ENCODE data around the gene CYP2B6. TPM values are rescaled to one million over a fixed set of nuclear protein-coding genes. Genes with fewer than 3 reads are reported as not detected.
"Not testable (repeated sequence)": the region's sequence is repeated elsewhere in the genome, so short reads cannot be mapped to it uniquely, and the experiment has no call there.

Gene CYP2B6
- total RNA-seq, 4 donors from 2014 or later, result not detected

GRCh38 chr19:40976134-40976533, 14.9 kb upstream of the CYP2B6 start:
- H3K4me3 ChIP-seq, result no peak overlapping the region
- no peaks in the 10 kb centered on the region for H3K9me3 ChIP-seq
- no peaks in the 10 kb centered on the region for H3K4me1 ChIP-seq
- TF ChIP-seq, protein P1, sequence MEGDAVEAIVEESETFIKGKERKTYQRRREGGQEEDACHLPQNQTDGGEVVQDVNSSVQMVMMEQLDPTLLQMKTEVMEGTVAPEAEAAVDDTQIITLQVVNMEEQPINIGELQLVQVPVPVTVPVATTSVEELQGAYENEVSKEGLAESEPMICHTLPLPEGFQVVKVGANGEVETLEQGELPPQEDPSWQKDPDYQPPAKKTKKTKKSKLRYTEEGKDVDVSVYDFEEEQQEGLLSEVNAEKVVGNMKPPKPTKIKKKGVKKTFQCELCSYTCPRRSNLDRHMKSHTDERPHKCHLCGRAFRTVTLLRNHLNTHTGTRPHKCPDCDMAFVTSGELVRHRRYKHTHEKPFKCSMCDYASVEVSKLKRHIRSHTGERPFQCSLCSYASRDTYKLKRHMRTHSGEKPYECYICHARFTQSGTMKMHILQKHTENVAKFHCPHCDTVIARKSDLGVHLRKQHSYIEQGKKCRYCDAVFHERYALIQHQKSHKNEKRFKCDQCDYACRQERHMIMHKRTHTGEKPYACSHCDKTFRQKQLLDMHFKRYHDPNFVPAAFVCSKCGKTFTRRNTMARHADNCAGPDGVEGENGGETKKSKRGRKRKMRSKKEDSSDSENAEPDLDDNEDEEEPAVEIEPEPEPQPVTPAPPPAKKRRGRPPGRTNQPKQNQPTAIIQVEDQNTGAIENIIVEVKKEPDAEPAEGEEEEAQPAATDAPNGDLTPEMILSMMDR (IDR thresholded peaks at IDR 0.05), result no peak
- TF ChIP-seq POLR2A (IDR thresholded peaks at IDR 0.05), result no peak
- DNase-seq, result no peak
- H3K27ac ChIP-seq, result no peak overlapping the region
- intact Hi-C loops (cut with DNase I), result no loop called here
- WGBS, 2 donors, result 54 to 67% methylated on average over 4 of the region's 4 CpGs
- no peaks in the 10 kb centered on the region for H3K36me3 ChIP-seq
- peaks cover 0 to 52% (median 0%) of the 10 kb centered on the region in 4 donors for H3K27me3 ChIP-seq

- TF ChIP-seq POLR2A (IDR thresholded peaks at IDR 0.05), result no peak
- TF ChIP-seq, protein P1 (IDR thresholded peaks at IDR 0.05), result no peak
- Histone ChIP-seq H3K4me3 (no peak overlapping the region), H3K36me3 (no peaks in the 10 kb centered on the region), H3K9me3 (no peaks in the 10 kb centered on the region), H3K27me3 (peaks cover 0 to 47% (median 0%) of the 10 kb centered on the region in 4 donors), H3K27ac (no peak overlapping the region), H3K4me1 (no peaks in the 10 kb centered on the region)
- 76 to 87% methylated on average over 4 of the region's 4 CpGs for WGBS, 2 donors
- DNase-seq, result no peak
- intact Hi-C loops (cut with DNase I), result no loop called here
These were observed 14.4 kb upstream of the CYP2B6 start for GRCh38 chr19:40976724-40977123.

DNA sequence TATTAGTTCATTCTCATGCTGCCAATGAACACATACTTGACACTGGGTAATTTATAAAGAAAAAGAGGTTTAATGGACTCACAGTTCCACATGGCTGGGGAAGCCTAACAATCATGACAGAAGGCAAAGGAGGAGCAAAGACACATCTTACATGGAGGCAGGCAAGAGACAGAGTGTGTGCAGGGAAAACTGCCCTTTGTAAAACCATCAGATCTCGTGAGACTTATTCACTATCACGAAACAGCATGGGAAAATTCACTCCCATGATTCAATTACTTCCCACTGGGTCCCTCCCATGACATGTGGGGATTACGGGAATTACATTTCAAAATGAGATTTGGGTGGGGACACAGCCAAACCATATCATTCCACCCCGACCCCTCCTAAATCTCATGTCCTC, 11.3 kb upstream of the CYP2B6 start:
- H3K4me3 ChIP-seq; DNase-seq; H3K36me3 ChIP-seq; H3K27ac ChIP-seq; intact Hi-C loops (cut with DNase I); H3K9me3 ChIP-seq; H3K4me1 ChIP-seq: not testable (repeated sequence)
- peaks cover 0 to 58% (median 0%) of the 10 kb centered on the region in 4 donors for H3K27me3 ChIP-seq
- 54 to 84% methylated on average over 4 of the region's 4 CpGs for WGBS, 2 donors

DNA sequence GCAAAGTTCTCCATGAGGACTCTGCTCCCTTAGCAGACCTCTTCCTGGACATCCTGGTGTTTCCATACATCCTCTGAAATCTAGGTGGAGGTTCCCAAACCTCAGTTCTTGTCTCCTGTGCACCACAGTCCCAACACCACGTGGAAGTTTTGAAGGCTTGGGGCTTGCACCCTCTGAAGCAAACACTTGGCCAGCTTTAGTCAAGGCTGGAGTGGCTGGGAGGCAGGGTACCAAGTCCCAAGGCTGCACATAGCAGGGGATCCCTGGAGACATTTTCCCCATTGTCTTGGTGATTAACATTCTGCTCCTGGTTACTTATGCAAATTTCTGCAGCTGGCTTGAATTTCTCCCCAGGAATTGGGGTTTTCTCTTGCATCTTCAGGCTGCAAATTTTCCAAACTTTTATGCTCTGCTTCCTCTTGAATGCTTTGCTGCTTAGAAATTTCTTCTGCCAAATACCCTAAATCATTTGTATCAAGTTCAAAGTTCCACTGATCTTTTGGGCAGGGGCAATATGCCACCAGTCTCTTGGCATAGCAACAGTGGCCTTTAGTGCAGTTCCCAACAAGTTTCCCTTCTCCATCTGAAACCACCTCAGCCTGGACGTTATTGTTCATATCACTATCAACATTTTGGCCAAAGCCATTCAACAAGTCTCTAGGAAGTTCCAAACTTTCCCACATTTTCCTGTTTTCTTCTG, 10.2 kb upstream of the CYP2B6 start:
- DNase-seq; H3K36me3 ChIP-seq; intact Hi-C loops (cut with DNase I); H3K27ac ChIP-seq; H3K4me3 ChIP-seq; H3K4me1 ChIP-seq; H3K9me3 ChIP-seq: not testable (repeated sequence)
- WGBS, 2 donors, result 16 to 28% methylated on average over 2 of the region's 2 CpGs
- peaks cover 0 to 49% (median 0%) of the 10 kb centered on the region in 4 donors for H3K27me3 ChIP-seq

DNA sequence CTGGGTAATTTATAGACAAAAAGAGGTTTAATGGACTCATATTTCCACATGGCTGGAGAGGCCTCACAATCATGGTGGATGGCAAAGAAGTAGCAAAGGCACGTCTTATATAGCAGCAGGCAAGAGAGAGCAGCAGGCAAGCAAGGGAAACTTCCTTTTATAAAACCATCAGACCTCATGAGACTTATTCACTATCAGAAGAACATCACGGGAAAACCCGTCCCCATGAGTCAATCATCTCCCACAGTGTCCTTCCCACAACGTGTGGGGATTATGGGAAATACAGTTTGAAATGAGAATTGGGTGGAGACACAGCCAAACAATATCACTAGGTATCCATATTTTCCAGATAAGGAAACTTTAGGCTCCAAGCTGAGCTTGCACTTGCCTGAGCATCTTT, 9.5 kb upstream of the CYP2B6 start:
- peaks cover 0 to 51% (median 0%) of the 10 kb centered on the region in 4 donors for H3K27me3 ChIP-seq
- H3K4me1 ChIP-seq, result no peaks in the 10 kb centered on the region
- H3K36me3 ChIP-seq, result no peaks in the 10 kb centered on the region
- WGBS, 2 donors, result 25 to 31% methylated on average over 4 of the region's 4 CpGs
- H3K9me3 ChIP-seq, result no peaks in the 10 kb centered on the region
- no peak overlapping the region for H3K27ac ChIP-seq
- TF ChIP-seq, protein P1 (IDR thresholded peaks at IDR 0.05), result no peak
- no peak for TF ChIP-seq POLR2A (IDR thresholded peaks at IDR 0.05)
- H3K4me3 ChIP-seq, result no peak overlapping the region
- no peak for DNase-seq
- intact Hi-C loops (cut with DNase I), result no loop called here

DNA sequence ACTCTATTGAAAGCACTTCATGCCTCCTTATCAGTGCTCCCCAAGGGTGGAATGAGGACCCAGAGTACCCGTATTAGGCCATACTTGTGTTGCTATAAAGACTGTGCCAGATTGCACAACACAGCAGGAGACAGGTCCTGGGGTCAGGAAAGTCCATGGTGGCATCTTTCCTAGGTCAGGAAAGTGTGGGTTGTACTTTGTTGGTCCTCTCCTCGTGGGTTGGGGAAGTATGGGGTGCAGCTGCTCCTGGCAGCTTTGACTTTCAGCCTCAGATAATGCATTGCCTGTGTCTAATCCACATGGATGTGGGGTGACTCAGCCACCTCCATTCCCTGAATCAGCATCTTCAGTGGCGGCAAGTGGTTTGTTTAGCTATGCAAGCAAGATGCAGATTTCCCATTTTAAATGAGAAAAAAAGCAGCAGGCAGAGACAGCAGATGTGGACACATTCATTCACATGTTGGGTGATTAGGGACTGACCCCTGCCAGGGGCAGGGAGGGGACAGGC, 8.4 kb upstream of the CYP2B6 start:
- Histone ChIP-seq H3K9me3 (no peaks in the 10 kb centered on the region), H3K4me1 (no peaks in the 10 kb centered on the region), H3K27ac (no peak overlapping the region), H3K4me3 (no peak overlapping the region), H3K36me3 (no peaks in the 10 kb centered on the region), H3K27me3 (peaks cover 0 to 50% (median 0%) of the 10 kb centered on the region in 4 donors)
- no peak for TF ChIP-seq POLR2A (IDR thresholded peaks at IDR 0.05)
- TF ChIP-seq, protein P1 (IDR thresholded peaks at IDR 0.05), result no peak
- WGBS, 2 donors, result 6 to 14% methylated on average over 2 to 3 of the region's 3 CpGs
- DNase-seq, result no peak
- intact Hi-C loops (cut with DNase I), result no loop called here
